GM12873 (cell line): ENCODE results near the gene FGFR3.
A peak's percentile ranks its signal among the peaks of the same experiment; 100 is the strongest.

ENCODE experiments used
- TF ChIP-seq, protein P1 (sequence below): IDR thresholded peaks from 2 replicates; pipeline ENCODE4 v1.5.1; 2012; ENCODE audit warnings: low read depth, mild to moderate bottlenecking, moderate library complexity, low read length, control low read depth; ENCODE audit not compliant: insufficient read depth; ENCODE audit errors: missing control alignments

FGFR3 gene

DNA sequence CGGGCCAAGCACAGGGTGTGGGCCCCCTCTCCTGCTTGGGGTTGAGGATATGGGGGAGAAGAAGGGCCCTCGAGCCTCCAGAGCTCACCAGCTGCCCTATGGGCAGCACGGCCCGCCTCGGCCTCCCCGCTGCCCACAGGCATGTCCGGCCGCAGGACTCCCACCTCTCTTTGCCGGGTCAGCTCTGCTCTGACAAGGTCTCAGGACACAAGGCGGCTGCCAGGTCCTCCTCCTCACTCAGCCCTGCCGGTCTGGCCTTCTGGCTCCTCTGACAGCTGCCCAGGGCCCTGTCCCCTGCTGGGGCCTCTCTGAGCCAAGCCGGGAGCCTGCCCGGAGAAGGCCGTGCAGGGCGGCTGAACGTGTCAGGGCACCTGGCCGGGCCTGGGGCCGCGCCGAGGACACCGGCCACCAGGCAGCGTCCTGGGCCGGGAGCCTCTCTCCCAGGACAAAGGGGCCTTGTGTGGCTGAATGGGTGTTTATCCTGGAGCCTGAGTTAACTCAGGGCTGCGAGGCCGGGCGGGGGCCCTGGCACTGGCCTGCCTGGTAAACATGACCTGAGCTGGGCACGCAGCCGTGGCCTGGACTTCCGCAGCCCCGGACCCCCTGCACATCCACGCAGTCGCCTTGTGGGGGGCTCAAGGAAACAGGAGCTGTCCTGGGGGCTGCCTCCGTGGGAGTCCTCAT is 46.0 kb upstream of the FGFR3 start:
- TF ChIP-seq, protein P1, sequence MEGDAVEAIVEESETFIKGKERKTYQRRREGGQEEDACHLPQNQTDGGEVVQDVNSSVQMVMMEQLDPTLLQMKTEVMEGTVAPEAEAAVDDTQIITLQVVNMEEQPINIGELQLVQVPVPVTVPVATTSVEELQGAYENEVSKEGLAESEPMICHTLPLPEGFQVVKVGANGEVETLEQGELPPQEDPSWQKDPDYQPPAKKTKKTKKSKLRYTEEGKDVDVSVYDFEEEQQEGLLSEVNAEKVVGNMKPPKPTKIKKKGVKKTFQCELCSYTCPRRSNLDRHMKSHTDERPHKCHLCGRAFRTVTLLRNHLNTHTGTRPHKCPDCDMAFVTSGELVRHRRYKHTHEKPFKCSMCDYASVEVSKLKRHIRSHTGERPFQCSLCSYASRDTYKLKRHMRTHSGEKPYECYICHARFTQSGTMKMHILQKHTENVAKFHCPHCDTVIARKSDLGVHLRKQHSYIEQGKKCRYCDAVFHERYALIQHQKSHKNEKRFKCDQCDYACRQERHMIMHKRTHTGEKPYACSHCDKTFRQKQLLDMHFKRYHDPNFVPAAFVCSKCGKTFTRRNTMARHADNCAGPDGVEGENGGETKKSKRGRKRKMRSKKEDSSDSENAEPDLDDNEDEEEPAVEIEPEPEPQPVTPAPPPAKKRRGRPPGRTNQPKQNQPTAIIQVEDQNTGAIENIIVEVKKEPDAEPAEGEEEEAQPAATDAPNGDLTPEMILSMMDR = no peak

DNA sequence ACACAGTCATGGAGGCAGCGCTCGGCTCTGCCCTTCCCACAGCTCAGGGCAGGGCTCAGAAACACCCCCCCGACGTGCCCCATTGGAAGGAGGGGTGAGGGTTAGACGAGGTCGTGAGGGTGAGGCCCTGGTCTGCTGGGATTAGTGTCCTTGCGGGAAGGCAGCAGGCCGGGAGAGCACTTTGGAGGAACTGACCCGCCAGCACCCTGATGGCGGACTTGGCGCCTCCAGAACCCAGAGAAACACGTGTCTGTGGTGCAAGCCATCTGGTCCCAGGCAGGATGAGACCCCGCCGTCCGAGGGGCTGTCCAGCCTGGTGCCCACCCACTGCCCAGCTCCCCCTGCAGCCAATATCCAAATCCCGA is 45.5 kb upstream of the FGFR3 start:
- TF ChIP-seq, protein P1 = no peak

DNA sequence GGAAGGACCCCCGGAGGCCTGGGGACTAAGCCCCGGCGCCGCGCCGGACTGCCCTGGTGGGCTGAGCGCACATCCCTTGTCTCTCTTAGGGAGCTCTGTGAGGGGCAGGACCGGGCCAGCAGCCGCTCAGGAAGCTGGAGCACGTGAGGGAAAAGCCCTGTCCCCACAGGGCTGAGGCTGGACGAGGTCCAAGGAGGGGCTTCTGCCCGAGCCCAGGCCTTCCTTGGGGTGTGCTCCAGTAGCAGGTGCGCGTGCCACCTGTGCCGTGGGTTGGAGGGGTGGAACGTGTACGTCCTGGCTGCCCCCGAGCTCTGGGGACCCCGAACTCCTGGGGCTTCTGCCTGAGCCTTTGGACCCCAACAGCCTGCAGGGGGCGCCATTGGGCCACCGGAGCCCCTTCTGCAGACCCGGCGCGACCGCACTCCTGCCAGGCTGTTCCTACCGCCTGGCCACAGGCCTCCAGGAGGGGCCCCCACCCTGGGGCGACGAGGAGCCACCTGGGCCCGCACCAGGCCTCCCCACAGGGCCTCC is 44.6 kb upstream of the FGFR3 start:
- TF ChIP-seq, protein P1 = peak; percentile 85

DNA sequence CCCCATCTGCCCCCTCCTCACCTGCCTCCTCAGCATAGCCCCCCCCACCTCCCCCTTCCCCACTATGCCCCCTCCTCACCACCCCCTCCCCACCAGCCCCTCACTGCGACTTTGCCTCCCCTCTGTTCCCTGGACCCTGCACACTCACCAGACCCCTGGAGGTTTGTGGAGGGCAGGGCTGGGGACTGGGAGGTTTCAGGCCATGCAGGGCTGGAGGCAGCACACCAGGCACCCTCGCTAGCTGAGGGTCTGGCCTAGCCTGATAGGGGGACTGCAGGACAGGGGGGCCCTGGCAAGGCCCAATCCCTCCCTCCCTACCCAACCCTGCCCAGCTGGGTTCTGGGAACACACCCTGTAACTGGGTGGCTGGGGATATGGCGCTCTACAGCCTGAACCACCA is 43.7 kb upstream of the FGFR3 start:
- TF ChIP-seq, protein P1 = no peak

DNA sequence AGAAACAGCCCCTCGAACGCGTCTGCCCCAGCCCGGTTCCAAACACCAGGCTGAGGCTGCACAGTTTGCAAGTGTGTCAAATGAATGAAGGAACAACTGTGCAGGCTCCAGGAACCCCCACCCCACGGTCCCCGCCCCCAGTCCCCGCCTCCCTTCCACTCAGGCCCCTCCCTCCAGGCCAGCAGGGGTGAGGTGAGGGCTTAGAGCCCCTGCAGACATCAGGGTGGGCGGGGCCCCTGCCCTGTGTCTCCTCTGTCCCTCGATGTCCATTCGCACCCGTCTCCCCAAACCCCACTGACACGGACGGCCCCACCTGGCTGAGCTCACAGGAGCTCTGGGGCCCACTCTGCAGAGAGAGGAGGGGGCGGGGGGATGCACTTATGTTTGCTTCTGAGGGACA is 43.3 kb upstream of the FGFR3 start:
- TF ChIP-seq, protein P1 = no peak

DNA sequence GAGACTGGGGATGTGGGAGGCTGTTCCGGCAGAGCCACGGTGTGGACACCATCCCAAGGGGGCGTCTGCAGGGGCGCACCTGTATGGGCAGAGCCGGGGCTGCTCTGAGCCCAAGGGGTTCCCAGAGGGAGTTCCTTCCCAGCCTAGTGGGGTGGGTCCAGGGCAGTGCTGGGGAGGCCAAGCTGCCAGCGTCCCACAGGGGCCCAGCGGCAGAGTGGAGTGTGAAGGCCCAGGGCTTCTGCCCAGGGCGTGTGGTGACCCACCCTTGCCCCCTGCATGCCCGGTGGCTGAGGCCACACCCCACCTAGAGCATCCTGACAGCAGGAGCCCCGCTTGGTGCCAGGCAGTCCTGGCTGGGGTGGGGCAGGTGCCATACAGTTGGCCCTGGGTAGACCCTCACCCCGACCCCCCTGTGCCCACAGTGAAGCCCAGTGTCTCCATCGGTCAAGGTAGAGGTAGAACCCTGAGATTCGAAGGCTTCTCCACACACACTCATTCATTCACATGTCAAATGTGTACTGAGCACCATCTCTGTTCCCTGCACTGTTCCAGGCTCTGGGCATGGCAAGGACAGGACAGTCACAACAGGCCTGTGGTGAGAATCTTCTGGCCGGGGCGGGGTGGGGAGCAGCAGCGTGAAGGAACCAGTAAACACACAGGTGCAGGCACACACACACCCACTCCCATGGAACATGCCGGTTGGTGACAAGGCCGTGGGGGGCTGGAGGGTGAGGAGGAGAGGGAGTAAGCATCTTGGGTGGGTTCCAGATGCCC is 42.5 kb upstream of the FGFR3 start:
- TF ChIP-seq, protein P1 = no peak

DNA sequence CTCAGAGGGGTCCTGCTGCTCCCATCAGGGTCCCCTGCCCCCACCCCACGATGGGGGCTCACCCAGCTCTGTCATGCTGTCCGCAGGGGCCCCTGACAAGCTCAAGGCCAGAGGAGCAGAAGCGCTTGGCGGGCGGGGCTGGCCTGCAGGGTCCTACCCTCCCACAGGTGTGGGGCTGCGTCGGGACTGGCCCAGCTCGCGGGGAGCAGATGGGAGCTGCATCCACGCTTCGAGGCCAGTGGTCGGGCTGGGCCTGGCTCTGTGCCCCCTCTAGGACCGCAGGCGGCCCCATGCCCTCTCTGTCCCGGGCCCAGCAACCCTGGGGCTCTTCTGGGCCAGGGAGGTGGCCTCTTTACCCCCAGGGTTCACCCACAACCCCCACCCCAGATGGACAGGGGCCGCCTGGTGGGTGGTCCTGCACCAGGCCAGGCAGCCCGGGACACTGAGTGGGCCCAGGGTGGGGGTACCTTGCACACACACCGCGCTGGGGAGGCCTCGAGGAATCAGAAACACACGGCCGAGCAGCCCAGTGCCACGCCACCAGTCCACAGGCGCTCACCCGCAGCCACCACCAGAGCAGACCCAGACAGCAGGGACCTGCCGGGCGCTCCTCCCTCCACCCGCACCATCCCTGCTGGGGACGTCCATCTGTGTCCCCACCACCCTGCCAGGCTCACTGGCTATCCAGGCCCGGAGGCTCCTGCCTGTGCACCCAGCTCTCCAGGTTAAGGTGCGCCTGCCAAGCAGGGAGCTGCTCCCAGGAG is 41.8 kb upstream of the FGFR3 start:
- TF ChIP-seq, protein P1 = no peak
